Right lobe of liver (tissue), 6 donors: ENCODE data around the gene CFAP47. TPM values are rescaled to one million over a fixed set of nuclear protein-coding genes. Genes with fewer than 3 reads are reported as not detected.
"Not testable (repeated sequence)": the region's sequence is repeated elsewhere in the genome, so short reads cannot be mapped to it uniquely, and the experiment has no call there.

Source experiments
- ATAC-seq, 4 donors: fragments of 200-7000 bp; cut with Tn5 transposase; one replicate each; pipeline ENCODE4 v1.9.1; 2020; ENCODE audit warnings: mild to moderate bottlenecking in 4 of 4, moderate library complexity in 4 of 4
- DNase-seq, 3 donors: peaks; one replicate each; pipeline ENCODE4 v3.0.0-alpha.2; 2020
- H3K27ac ChIP-seq, 3 donors: fragments of 200-600 bp; one replicate each; pipeline ENCODE4 v1.8.0; 2022
- H3K27me3 ChIP-seq, 2 donors: fragments of 200-600 bp; one replicate each; pipeline ENCODE4 v1.8.0; 2022
- H3K36me3 ChIP-seq, 4 donors: fragments of 200-600 bp; sonication (generic) in 1 of 4; one replicate each; pipeline versions ENCODE4 v1.5.1 to v1.8.0; 2017 to 2022; ENCODE audit warnings: control low read depth in 1 of 4
- H3K4me1 ChIP-seq, 4 donors: fragments of 200-600 bp; sonication (generic) in 1 of 4; one replicate each; pipeline versions ENCODE4 v1.5.1 to v1.8.0; 2017 to 2022; ENCODE audit warnings: control low read depth in 1 of 4
- H3K4me3 ChIP-seq, 3 donors: fragments of 200-600 bp; one replicate each; pipeline ENCODE4 v1.8.0; 2022
- H3K9me3 ChIP-seq, 4 donors: fragments of 200-600 bp; sonication (generic) in 1 of 4; one replicate each; pipeline versions ENCODE4 v1.5.1 to v1.8.0; 2017 to 2022; ENCODE audit warnings: control low read depth in 1 of 4
- POLR2A ChIP-seq: fragments of 450-650 bp; IDR thresholded peaks from one replicate; pipeline ENCODE4 v1.6.1; 2017; ENCODE audit warnings: antibody characterized with exemption, mild to moderate bottlenecking
- WGBS: methylation state at CpG from one replicate; pipeline ENCODE4 v1.1.6; 2018; ENCODE audit warnings: low coverage, low lambda C conversion rate; ENCODE audit not compliant: insufficient coverage; ENCODE audit errors: missing lambda C conversion rate; 5-methylcytosine and 5-hydroxymethylcytosine counted together
- intact Hi-C, 2 donors: fragments of 100-400 bp; cut with DNase I; formaldehyde crosslinking; loops; one replicate each; pipeline versions ENCODE4 v1.11.2 to v1.14.1; 2022
- total RNA-seq, 6 experiments: library from RNA; depleted of rRNA in 2 of 6; stranded (reverse); fragments of >200 nt in 2 of 6; fragmentation: NEBNext Ultra II Directional in 3 of 6; extraction: Animal tissue kit (Norgen Biotek cat#: 25700) in 3 of 6; gene quantifications; one replicate each; pipeline versions ENCODE4 v1.1.0 to v1.2.4, GENCODE V29; 2016 to 2023
- TF ChIP-seq, protein P1 (sequence below), 4 donors: fragments of 200-600 bp in 3 of 4; fragments of 450-650 bp in 1 of 4; IDR thresholded peaks; one replicate each; pipeline versions ENCODE4 v1.5.1 to v1.8.0; 2016 to 2022; ENCODE audit warnings: antibody characterized with exemption in 4 of 4, mild to moderate bottlenecking in 2 of 4
- donor health status: DM: no; HTN: yes; CAD: no.
- donor health status: DM: no; HTN: no; CAD: no.
- donor health status: DM: no; HTN: no; CAD: no.
- donor health status: DM: no; HTN: yes; CAD: no.
- donor health status: DM: no; HTN: yes; CAD: no.

Gene CFAP47
- total RNA-seq, 6 experiments from 2014 or later = 0.09 to 0.24 (median 0.20) TPM; not detected in 3

GRCh38 chrX:36083256-36083655, 163.7 kb downstream of the CFAP47 start:
- WGBS = 50% methylated on average over 1 of the region's 1 CpG
- TF ChIP-seq POLR2A = no peak
- TF ChIP-seq, protein P1, sequence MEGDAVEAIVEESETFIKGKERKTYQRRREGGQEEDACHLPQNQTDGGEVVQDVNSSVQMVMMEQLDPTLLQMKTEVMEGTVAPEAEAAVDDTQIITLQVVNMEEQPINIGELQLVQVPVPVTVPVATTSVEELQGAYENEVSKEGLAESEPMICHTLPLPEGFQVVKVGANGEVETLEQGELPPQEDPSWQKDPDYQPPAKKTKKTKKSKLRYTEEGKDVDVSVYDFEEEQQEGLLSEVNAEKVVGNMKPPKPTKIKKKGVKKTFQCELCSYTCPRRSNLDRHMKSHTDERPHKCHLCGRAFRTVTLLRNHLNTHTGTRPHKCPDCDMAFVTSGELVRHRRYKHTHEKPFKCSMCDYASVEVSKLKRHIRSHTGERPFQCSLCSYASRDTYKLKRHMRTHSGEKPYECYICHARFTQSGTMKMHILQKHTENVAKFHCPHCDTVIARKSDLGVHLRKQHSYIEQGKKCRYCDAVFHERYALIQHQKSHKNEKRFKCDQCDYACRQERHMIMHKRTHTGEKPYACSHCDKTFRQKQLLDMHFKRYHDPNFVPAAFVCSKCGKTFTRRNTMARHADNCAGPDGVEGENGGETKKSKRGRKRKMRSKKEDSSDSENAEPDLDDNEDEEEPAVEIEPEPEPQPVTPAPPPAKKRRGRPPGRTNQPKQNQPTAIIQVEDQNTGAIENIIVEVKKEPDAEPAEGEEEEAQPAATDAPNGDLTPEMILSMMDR (IDR thresholded peaks at IDR 0.05) = no peak
- H3K9me3 ChIP-seq = no peaks in the 10 kb centered on the region
- intact Hi-C loops = no loop called here
- no peak overlapping the region for H3K27ac ChIP-seq
- no peak for DNase-seq
- no peak for ATAC-seq
- H3K4me3 ChIP-seq = no peak overlapping the region
- H3K27me3 ChIP-seq = no peaks in the 10 kb centered on the region
- H3K4me1 ChIP-seq = no peaks in the 10 kb centered on the region
- H3K36me3 ChIP-seq = no peaks in the 10 kb centered on the region

GRCh38 chrX:36087366-36087765, 167.8 kb downstream of the CFAP47 start:
- intact Hi-C loops = no loop called here

GRCh38 chrX:36088939-36089338, 169.4 kb downstream of the CFAP47 start:
- H3K27me3 ChIP-seq, H3K9me3 ChIP-seq, H3K27ac ChIP-seq, H3K4me3 ChIP-seq, H3K36me3 ChIP-seq, intact Hi-C loops, ATAC-seq, H3K4me1 ChIP-seq, DNase-seq: not testable (repeated sequence)
- WGBS = 76% methylated on average over 10 of the region's 10 CpGs

More at GRCh38 chrX:36087366-36087765, 167.8 kb downstream of the CFAP47 start:
- Histone ChIP-seq H3K27me3 (no peaks in the 10 kb centered on the region), H3K27ac (no peak overlapping the region), H3K36me3 (no peaks in the 10 kb centered on the region), H3K4me3 (no peak overlapping the region), H3K9me3 (no peaks in the 10 kb centered on the region), H3K4me1 (no peaks in the 10 kb centered on the region)
- TF ChIP-seq, protein P1 (IDR thresholded peaks at IDR 0.05) = no peak
- no peak for TF ChIP-seq POLR2A
- ATAC-seq = no peak
- DNase-seq = no peak
- 68% methylated on average over 2 of the region's 2 CpGs for WGBS

DNA sequence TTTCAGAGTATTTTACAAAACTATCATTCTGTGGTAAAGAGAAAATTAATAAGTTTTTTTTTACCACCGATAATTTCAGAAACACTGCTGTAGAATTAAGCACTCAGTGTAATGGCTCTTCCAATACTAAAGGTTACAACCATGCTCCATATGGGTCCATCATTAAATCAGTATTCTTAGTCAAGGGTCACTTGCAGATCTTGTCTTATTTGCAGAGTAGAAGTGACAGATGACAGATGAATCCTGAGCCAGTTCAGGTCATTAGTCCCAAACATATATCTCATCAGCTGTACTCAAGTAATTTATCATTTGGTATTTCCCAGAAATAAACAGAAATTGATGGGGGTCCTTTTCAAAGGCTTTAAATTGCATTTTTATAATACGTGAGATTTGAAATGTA, 182.9 kb downstream of the CFAP47 start:
- Histone ChIP-seq H3K4me1 (no peaks in the 10 kb centered on the region), H3K4me3 (no peak overlapping the region), H3K27ac (no peak overlapping the region), H3K9me3 (no peaks in the 10 kb centered on the region), H3K36me3 (no peaks in the 10 kb centered on the region), H3K27me3 (no peaks in the 10 kb centered on the region)
- intact Hi-C loops = no loop called here
- ATAC-seq = no peak
- whole genome bisulfite sequencing = 49% methylated on average over 2 of the region's 2 CpGs
- no peak for TF ChIP-seq POLR2A
- TF ChIP-seq, protein P1 (IDR thresholded peaks at IDR 0.05) = no peak
- DNase-seq = no peak

DNA sequence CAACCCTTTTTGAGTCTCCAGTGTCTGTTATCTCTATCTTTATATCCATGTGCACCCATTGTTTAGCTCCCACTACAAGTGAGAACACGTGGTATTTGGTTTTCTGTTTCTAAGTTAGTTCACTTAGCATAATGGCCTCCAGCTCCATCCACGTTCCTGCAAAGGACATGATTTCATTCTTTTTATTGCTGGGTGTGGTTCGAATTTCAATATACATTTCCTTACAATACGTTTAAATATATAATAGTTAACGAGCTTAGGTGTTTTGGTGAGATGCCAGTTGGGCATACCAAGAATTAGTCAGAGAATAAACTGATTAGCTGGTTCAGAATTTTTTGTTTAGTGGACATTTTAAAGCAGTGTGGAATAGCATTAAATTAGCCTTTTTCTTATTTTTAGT, 196.7 kb downstream of the CFAP47 start:
- Histone ChIP-seq H3K27me3 (no peaks in the 10 kb centered on the region), H3K9me3 (peaks cover 0 to 4% (median 0%) of the 10 kb centered on the region in 4 donors), H3K4me1 (no peaks in the 10 kb centered on the region), H3K36me3 (no peaks in the 10 kb centered on the region), H3K4me3 (no peak overlapping the region), H3K27ac (no peak overlapping the region)
- DNase-seq = no peak
- TF ChIP-seq, protein P1 (IDR thresholded peaks at IDR 0.05) = no peak
- no peak for TF ChIP-seq POLR2A
- WGBS = 23% methylated on average over 5 of the region's 5 CpGs
- no peak for ATAC-seq
- intact Hi-C loops = no loop called here
